Measurements from ENCODE around the gene SNRPA1.

DNA sequence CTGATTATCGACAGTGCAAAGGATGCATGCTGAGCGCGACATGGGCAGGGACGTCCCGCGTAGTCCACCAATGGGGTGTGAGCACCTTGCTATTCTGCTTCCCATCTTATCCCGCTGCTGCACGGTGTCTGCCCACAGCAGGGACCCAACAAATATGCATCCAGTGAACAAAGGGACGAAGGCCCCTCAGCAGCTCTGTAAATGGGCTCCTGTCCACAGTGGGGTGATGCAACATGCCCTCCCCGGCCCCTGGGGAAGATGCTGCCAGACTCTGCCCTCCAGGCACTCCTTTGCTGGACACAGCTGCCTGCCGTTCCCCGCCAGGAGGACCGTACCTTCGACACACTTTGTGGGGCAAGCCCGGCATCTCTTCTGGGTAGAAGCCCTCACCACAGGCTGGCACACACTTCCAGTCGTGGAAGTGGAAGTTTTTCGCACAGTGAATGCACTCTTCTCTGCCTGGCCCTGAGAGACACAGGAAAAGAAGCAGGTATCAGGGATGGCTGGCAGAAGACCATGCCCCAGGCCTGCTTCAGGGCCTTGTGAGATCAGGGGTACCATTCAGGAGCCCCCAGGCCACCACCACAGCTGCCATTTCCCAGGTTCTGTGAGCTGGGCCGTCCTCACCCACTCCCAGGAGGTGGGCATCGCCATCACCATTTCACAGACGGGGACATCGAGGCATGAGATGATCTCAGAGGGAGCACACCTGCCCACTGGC, 18.2 kb upstream of the SNRPA1 start:
- TF ChIP-seq GATA2 (IDR thresholded peaks at IDR 0.05; ENCODE audit: low read depth, low read length) (no peak), GATA3 (IDR thresholded peaks at IDR 0.05; ENCODE audit: low read depth, low read length) (no peak)
